HUES48 (cell line): Measurements from ENCODE around the gene HBE1.
"Not testable (repeated sequence)": the region's sequence is repeated elsewhere in the genome, so short reads cannot be mapped to it uniquely, and the experiment has no call there.

Experiments used
- H3K27ac ChIP-seq: one replicate; pipeline ENCODE4 v1.7.0; 2013; ENCODE audit warnings: low read depth, low read length, inconsistent platforms
- H3K27me3 ChIP-seq: 2 replicates; pipeline ENCODE4 v1.6.1; 2013; ENCODE audit warnings: mild to moderate bottlenecking, low read length; ENCODE audit not compliant: control insufficient read depth, insufficient read depth
- H3K36me3 ChIP-seq: 2 replicates; pipeline ENCODE4 v1.6.1; 2013; ENCODE audit warnings: low read length; ENCODE audit not compliant: control insufficient read depth, insufficient read depth
- H3K4me1 ChIP-seq: 2 replicates; pipeline ENCODE4 v1.6.1; 2013; ENCODE audit warnings: mild to moderate bottlenecking, low read length; ENCODE audit not compliant: control insufficient read depth, insufficient read depth
- H3K4me3 ChIP-seq: 2 replicates; pipeline ENCODE4 v1.5.1; 2013; ENCODE audit warnings: mild to moderate bottlenecking, low read depth, low read length
- H3K9ac ChIP-seq: 2 replicates; pipeline ENCODE4 v1.6.1; 2013; ENCODE audit warnings: mild to moderate bottlenecking, low read depth, low read length, moderate library complexity
- H3K9me3 ChIP-seq: 2 replicates; pipeline ENCODE4 v1.6.1; 2013; ENCODE audit warnings: low read length; ENCODE audit not compliant: control insufficient read depth, insufficient read depth

HBE1 gene

GRCh38 chr11:5272395-5273017 lies 2.8 kb upstream of the HBE1 start:
- Histone ChIP-seq H3K4me3 (no peak overlapping the region), H3K36me3 (no peaks in the 10 kb centered on the region), H3K9ac (no peak overlapping the region), H3K4me1 (peaks cover 9% of the 10 kb centered on the region; the same call in 1 of the 2 replicates), H3K27me3 (no peaks in the 10 kb centered on the region), H3K27ac (no peak overlapping the region), H3K9me3 (no peaks in the 10 kb centered on the region)

DNA sequence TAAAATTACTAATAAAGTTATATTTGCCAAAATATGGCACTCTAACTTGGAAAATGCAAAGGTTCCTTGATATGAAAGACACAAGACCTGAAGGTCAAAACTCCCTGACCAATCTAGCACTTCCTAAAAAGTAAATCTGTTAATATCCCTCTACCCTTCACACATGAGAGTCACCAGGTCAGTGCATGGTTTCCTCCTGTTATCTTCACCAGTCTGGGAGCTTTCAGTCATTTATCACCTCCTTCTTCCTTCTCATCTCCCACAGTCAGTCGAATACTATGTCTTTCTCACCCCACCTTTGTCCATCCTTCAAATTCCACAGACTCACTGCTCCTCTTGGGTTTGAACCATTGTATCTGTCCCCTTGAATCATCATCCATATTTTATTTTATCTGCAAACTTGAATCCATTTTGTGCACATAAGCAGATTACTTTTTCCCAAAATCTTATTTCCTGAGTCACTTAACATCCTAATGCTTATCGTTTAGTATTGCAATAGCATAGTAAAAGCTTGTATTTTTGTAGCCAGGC lies 2.6 kb downstream of the HBE1 start:
- no peak overlapping the region for H3K27ac ChIP-seq

GRCh38 chr11:5266609-5267008 lies 3.1 kb downstream of the HBE1 start:
- H3K4me3 ChIP-seq = no peak overlapping the region
- H3K9ac ChIP-seq = no peak overlapping the region

More for the DNA sequence above, 2.6 kb downstream of the HBE1 start:
- no peaks in the 10 kb centered on the region for H3K9me3 ChIP-seq
- H3K36me3 ChIP-seq = no peaks in the 10 kb centered on the region
- H3K27me3 ChIP-seq = no peaks in the 10 kb centered on the region
- no peak overlapping the region for H3K9ac ChIP-seq
- no peak overlapping the region for H3K4me3 ChIP-seq
- no peaks in the 10 kb centered on the region for H3K4me1 ChIP-seq

GRCh38 chr11:5265832-5266231 lies 3.9 kb downstream of the HBE1 start:
- no peaks in the 10 kb centered on the region for H3K27me3 ChIP-seq
- H3K4me3 ChIP-seq = no peak overlapping the region
- no peaks in the 10 kb centered on the region for H3K9me3 ChIP-seq
- no peaks in the 10 kb centered on the region for H3K36me3 ChIP-seq
- H3K9ac ChIP-seq = no peak overlapping the region
- H3K27ac ChIP-seq = no peak overlapping the region
- H3K4me1 ChIP-seq = no peaks in the 10 kb centered on the region

More at GRCh38 chr11:5266609-5267008, 3.1 kb downstream of the HBE1 start:
- H3K9me3 ChIP-seq = no peaks in the 10 kb centered on the region
- no peaks in the 10 kb centered on the region for H3K36me3 ChIP-seq
- no peak overlapping the region for H3K27ac ChIP-seq
- no peaks in the 10 kb centered on the region for H3K27me3 ChIP-seq
- no peaks in the 10 kb centered on the region for H3K4me1 ChIP-seq

DNA sequence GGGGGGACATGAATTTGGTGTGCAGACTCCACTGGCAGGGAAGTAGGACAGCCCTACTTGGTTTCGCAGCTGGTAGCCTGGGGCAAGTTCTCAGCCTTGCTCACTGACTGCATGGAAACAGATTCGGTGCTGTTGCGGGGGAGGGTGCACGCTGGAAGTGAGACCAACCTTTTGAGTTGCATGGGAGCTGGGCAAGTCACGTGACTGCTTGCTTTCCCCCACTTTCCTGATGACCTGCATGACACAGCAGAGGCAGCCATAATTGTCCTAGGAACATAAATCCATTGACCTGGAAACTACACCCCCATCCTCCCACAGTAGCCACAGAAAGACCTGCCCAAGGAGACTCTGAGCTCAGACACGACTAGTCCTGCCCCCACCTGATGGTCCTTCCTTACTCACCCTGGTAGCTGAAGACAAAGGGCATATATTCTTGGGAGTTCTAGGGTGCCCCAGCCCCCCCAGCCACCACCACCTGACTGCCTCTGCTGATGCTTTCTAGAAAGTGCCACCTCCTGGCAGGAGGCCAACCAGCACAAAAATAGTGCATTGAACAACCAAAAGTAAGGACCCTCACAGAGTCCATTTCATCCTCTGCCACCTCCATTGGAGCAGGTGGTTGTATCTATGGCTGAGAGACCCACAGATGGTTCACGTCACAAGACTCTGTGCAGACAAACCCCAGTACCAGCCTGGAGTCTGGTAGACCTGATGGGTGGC lies 11.0 kb downstream of the HBE1 start:
- H3K36me3 ChIP-seq = no peaks in the 10 kb centered on the region
- H3K9me3 ChIP-seq = no peaks in the 10 kb centered on the region
- peaks cover 19% of the 10 kb centered on the region for H3K4me1 ChIP-seq
- H3K27ac ChIP-seq = no peak overlapping the region
- H3K9ac ChIP-seq = no peak overlapping the region
- H3K27me3 ChIP-seq = no peaks in the 10 kb centered on the region
- no peak overlapping the region for H3K4me3 ChIP-seq

DNA sequence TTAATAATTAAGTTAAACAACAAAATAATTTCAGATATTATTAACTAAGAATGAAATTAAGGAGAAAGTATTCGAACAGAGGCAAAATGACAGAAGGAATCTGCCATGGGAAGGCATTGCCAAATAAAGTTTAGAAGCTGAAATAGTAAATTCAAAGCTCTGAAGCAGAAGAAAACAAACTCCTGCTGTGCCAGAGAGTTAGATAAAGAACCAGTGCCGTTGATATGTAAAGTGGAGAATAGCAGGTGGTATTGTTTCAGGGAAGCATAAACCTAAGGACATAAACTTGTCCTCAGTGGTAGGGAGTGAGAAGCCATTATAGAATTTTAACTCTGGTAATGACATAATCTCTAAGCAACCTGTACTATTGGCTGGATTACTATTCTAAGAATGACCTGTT lies 12.4 kb downstream of the HBE1 start:
- no peaks in the 10 kb centered on the region for H3K36me3 ChIP-seq
- H3K4me3 ChIP-seq = no peak overlapping the region
- H3K27me3 ChIP-seq = no peaks in the 10 kb centered on the region
- H3K9me3 ChIP-seq = no peaks in the 10 kb centered on the region
- peaks cover 19% of the 10 kb centered on the region for H3K4me1 ChIP-seq
- H3K27ac ChIP-seq = peak overlapping the region; percentile 13
- H3K9ac ChIP-seq = no peak overlapping the region

DNA sequence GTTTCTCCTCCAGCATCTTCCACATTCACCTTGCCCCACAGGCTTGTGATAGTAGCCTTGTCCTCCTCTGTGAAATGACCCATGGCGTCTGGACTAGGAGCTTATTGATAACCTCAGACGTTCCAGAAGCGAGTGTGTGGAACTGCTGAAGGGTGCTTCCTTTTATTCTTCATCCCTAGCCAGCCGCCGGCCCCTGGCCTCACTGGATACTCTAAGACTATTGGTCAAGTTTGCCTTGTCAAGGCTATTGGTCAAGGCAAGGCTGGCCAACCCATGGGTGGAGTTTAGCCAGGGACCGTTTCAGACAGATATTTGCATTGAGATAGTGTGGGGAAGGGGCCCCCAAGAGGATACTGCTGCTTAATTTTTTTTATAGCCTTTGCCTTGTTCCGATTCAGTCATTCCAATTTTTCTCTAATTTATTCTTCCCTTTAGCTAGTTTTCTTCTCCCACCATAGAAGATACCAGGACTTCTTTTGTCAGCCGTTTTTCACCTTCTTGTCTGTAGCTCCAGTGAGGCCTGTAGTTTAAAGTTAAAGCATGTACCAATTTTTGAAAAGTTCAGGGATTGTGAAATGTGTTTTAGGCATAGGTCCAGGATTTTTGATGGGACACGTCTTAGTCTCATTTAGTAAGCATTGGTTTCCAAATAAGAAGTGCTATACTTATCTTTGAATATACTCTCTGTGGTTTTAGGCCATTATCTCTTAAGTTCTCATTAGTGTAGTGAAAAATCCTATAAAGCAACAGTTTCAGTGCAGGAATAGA lies 14.9 kb downstream of the HBE1 start, which contains the start of gene HBG2:
Gene HBG2 (minus strand): TSS at position 136 of the 768 bp plus-strand sequence. CDS start 53 bp downstream, at position 83.
- H3K27me3 ChIP-seq = not testable (repeated sequence)

GRCh38 chr11:5254023-5254422 lies 15.7 kb downstream of the HBE1 start:
- not testable (repeated sequence) for H3K36me3 ChIP-seq, H3K4me3 ChIP-seq, H3K9me3 ChIP-seq, H3K27me3 ChIP-seq, H3K27ac ChIP-seq, H3K9ac ChIP-seq
- H3K4me1 ChIP-seq = peaks cover 19% of the 10 kb centered on the region

More for the DNA sequence above, 14.9 kb downstream of the HBE1 start, which contains the start of gene HBG2:
- H3K4me1 ChIP-seq = peaks cover 19% of the 10 kb centered on the region
- H3K4me3 ChIP-seq, H3K27ac ChIP-seq, H3K9ac ChIP-seq, H3K9me3 ChIP-seq, H3K36me3 ChIP-seq: not testable (repeated sequence)

DNA sequence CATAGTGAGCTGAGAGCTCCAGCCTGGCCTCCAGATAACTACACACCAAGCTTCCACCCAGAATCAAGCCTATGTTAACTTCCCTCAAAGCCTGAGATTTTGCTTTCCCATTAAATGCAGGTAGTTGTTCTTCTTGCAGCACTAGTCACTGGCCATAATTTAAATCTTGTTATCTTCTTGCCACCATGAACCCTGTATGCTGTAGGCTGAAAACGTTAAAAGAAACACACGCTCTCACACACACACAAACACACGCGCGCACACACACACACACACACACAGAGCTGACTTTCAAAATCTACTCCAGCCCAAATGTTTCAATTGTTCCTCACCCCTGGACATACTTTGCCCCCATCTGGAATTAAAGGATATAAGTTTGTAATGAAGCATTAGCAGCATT lies 16.3 kb downstream of the HBE1 start:
- H3K27me3 ChIP-seq, H3K9me3 ChIP-seq, H3K4me3 ChIP-seq, H3K36me3 ChIP-seq, H3K9ac ChIP-seq, H3K27ac ChIP-seq: not testable (repeated sequence)
- peaks cover 15% of the 10 kb centered on the region for H3K4me1 ChIP-seq

DNA sequence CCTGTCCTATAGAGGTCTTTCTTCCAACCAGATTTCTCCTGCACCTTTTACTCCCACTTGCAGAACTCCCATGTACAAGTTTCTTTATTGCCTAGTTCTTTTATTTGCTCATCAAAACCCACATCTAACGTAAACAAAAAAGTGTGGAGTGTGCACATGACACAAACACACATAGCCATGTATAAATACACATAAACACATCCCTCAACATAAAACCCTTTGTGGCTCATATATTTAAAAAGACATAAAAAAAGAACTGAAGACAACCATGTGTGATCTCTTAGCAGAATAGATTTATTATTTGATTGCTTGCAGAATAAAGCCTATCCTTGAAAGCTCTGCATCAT lies 16.9 kb downstream of the HBE1 start:
- Histone ChIP-seq H3K27me3 (no peaks in the 10 kb centered on the region), H3K9me3 (no peaks in the 10 kb centered on the region), H3K9ac (no peak overlapping the region), H3K4me3 (no peak overlapping the region), H3K36me3 (no peaks in the 10 kb centered on the region), H3K4me1 (peaks cover 10% of the 10 kb centered on the region), H3K27ac (no peak overlapping the region)
